Measurements from ENCODE around the gene BIRC3. TPM values are rescaled to one million over a fixed set of nuclear protein-coding genes. Genes with fewer than 3 reads are reported as not detected.

The BIRC3 gene
- total and polyA plus RNA-seq, 2 of the 8 experiments (the other 6 are each of a cell fraction or from before 2014, with no cell fraction given) = 0.08 to 0.20 TPM

- H3K4me3 ChIP-seq (ENCODE audit: extremely low read depth in 1 of 4, insufficient read depth in 2 of 4, low read depth in 3 of 4, low read length in 4 of 4) = no peak overlapping the region
- no peak overlapping the region for H4K5ac ChIP-seq (ENCODE audit: insufficient read length, low read depth, low read length)
- H2BK20ac ChIP-seq (ENCODE audit: low read length) = no peak overlapping the region
- no peaks in the 10 kb centered on the region for H3K79me2 ChIP-seq (ENCODE audit: control insufficient read depth in 1 of 2, insufficient read depth in 2 of 2, low read length in 2 of 2)
- H4K20me1 ChIP-seq (replicated peaks in 1 of 2; ENCODE audit: control insufficient read depth in 1 of 2, insufficient read depth in 2 of 2, low read length in 2 of 2) = no peaks in the 10 kb centered on the region
- H3K4me1 ChIP-seq (replicated peaks in 1 of 4; ENCODE audit: control insufficient read depth in 3 of 4, insufficient read depth in 4 of 4, low read length in 3 of 4) = peaks cover 0 to 5% (median 0%) of the 10 kb centered on the region in 4 experiments; a peak in 2 of 7 replicates
- H2AFZ ChIP-seq (ENCODE audit: low read length) = no peak overlapping the region
- H3K14ac ChIP-seq (ENCODE audit: insufficient read length) = no peak overlapping the region
- no peak overlapping the region for H3K56ac ChIP-seq (replicated peaks; ENCODE audit: insufficient read length, low read depth, low read length)
- H3K27ac ChIP-seq (ENCODE audit: low read depth, low read length) = no peak overlapping the region
- no peaks in the 10 kb centered on the region for H3K36me3 ChIP-seq (ENCODE audit: control insufficient read depth in 2 of 4, insufficient read depth in 4 of 4, low read length in 3 of 4)
- no peak overlapping the region for H2BK5ac ChIP-seq (ENCODE audit: low read depth, low read length)
- no peak overlapping the region for H2BK15ac ChIP-seq (ENCODE audit: low read length)
- H3K23ac ChIP-seq (ENCODE audit: insufficient read length) = no peak overlapping the region
- H3K27me3 ChIP-seq (replicated peaks in 1 of 4; ENCODE audit: control insufficient read depth in 3 of 4, extremely low read depth in 1 of 4, insufficient read depth in 3 of 4, low read length in 3 of 4) = no peaks in the 10 kb centered on the region
- DNase-seq (ENCODE audit: low read depth in 1 of 2, low spot score in 2 of 2) (no peak), FAIRE-seq (no peak)
- no peak overlapping the region for H2AK5ac ChIP-seq (ENCODE audit: low read depth, low read length)
- H2BK120ac ChIP-seq (replicated peaks; ENCODE audit: low read depth, low read length) = no peak overlapping the region
- H3K18ac ChIP-seq (ENCODE audit: extremely low read depth, low read length) = no peak overlapping the region
- H4K8ac ChIP-seq (ENCODE audit: extremely low read depth, insufficient read depth, low read length) = no peak overlapping the region
- H3K79me1 ChIP-seq (ENCODE audit: low read depth, low read length) = no peaks in the 10 kb centered on the region
- H3K23me2 ChIP-seq (ENCODE audit: low read depth, low read length) = no peaks in the 10 kb centered on the region
- WGBS, 2 experiments (ENCODE audit: extremely low coverage in 1 of 2, insufficient coverage in 1 of 2, insufficient read length in 1 of 2, insufficient replicate concordance in 2 of 2, low coverage in 1 of 2, low lambda C conversion rate in 2 of 2, missing lambda C conversion rate in 1 of 2) = 94% methylated on average over 6 of the region's 6 CpGs; no CpG with 5 or more reads in 1 of the 2 experiments
- H3K4me2 ChIP-seq (ENCODE audit: insufficient read depth in 1 of 2, low read depth in 2 of 2, low read length in 2 of 2) = no peak overlapping the region
- no peak overlapping the region for H2BK12ac ChIP-seq (ENCODE audit: low read depth, low read length)
- no peaks in the 10 kb centered on the region for H3K9me3 ChIP-seq (ENCODE audit: insufficient read depth in 2 of 2, low read depth in 1 of 2, low read length in 1 of 2)
- CTCF ChIA-PET (ENCODE audit: partially characterized antibody) = interaction anchor here (0.7 to 10.2 kb wide), 17 partner anchors 10 to 585 kb away, joined by 3 to 214 read pairs (median 5); no protein-coding TSS in a partner anchor
- H4K91ac ChIP-seq (replicated peaks; ENCODE audit: insufficient read length, low read length) = no peak overlapping the region
- POLR2A ChIA-PET (ENCODE audit: partially characterized antibody) = no interaction called here
- no peak overlapping the region for H3K9ac ChIP-seq (replicated peaks in 1 of 4; ENCODE audit: extremely low read depth in 1 of 4, low read depth in 3 of 4, low read length in 3 of 4)
- no peak overlapping the region for H3K4ac ChIP-seq (replicated peaks; ENCODE audit: insufficient read length, low read depth, low read length)
- TF ChIP-seq EGR1 (IDR thresholded peaks at IDR 0.05; ENCODE audit: borderline replicate concordance, low read depth, low read length) (no peak), YY1 (IDR thresholded peaks at IDR 0.05; ENCODE audit: low read depth, low read length) (no peak), CHD2 (IDR thresholded peaks at IDR 0.05; ENCODE audit: low read length) (no peak), KDM4A (IDR thresholded peaks at IDR 0.05; ENCODE audit: low read depth, low read length, severe bottlenecking) (no peak), SAP30 (IDR thresholded peaks at IDR 0.05; ENCODE audit: insufficient read depth, insufficient replicate concordance, low read length) (no peak), SIRT6 (IDR thresholded peaks at IDR 0.05; ENCODE audit: low read length) (no peak), FOSL1 (IDR thresholded peaks at IDR 0.05; ENCODE audit: insufficient read depth, low read depth, low read length) (no peak), BRCA1 (IDR thresholded peaks at IDR 0.05; ENCODE audit: low read depth, low read length) (no peak), ASH2L (IDR thresholded peaks at IDR 0.05; ENCODE audit: low read length) (no peak), TBP (IDR thresholded peaks at IDR 0.05; ENCODE audit: low read depth, low read length) (no peak), CTBP2 (IDR thresholded peaks at IDR 0.05; ENCODE audit: borderline replicate concordance, insufficient read depth, insufficient read length, low read length) (no peak), MAFK (IDR thresholded peaks at IDR 0.05; ENCODE audit: low read depth, low read length) (no peak), GABPA (IDR thresholded peaks at IDR 0.05; ENCODE audit: borderline replicate concordance, insufficient read depth, low read length) (no peak), KDM1A (IDR thresholded peaks at IDR 0.05; ENCODE audit: borderline replicate concordance, low read length) (no peak), E2F6 (IDR thresholded peaks at IDR 0.05) (no peak)
Measured at GRCh38 chr11:102292933-102293332, 24.4 kb upstream of the BIRC3 start.
